ENCODE measurements around the gene CLDN4.

Gene CLDN4

DNA sequence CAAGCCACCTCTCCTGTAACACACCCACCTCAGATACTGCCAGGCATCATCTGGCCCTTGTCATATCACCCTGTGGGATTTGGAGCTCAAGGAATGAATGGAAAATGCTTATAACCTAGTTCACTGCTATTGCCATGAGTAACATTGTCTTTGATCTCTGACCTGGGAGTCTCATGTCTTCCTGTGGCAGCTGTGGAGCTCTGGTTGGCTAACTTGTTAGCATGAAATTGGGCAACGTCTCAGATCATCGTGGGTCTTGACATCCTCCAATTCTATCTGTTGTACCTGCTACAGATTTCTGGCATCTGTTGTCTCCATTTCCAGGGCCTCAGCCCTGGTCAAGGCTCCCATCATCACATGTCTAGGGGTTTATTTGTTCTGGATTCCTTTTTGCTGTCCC lies 28.0 kb downstream of the CLDN4 start:
- no peak overlapping the region for H2AFZ ChIP-seq (ENCODE audit: insufficient read depth, low read length, poor library complexity)
- H3K4me2 ChIP-seq (ENCODE audit: low read length) = no peak overlapping the region
- no peak overlapping the region for H4K12ac ChIP-seq (ENCODE audit: low read depth, low read length)

DNA sequence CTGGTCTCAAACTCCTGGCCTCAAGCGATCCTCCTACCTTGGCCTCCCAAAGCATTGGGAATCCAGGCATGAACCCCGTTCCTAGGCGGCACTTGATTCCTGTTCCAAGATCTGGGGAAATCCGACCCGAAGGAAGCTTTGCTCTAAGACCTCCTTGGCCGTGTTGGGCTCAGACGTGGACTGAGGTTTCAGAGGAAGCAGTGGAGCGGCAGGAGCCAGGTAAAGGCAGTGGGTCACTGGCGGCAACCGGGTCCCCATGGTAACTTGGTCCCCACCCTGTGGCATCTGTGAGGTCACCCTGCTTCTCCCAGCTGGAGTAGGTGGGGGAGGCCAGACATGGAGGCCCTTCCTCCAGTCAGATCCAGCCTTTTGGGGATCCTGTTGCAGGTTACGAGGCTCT lies 30.1 kb downstream of the CLDN4 start, which contains the start of gene TMEM270:
TSS of gene TMEM270 (plus strand) at position 301 of the 400 bp plus-strand sequence. CDS start at position 337, 36 bp downstream.
- Histone ChIP-seq H3K4me3 (ENCODE audit: low read depth, low read length) (no peak within 1 kb of the TSS), H3K18ac (ENCODE audit: low read length) (no peak within 1 kb of the TSS), H2BK120ac (ENCODE audit: insufficient read depth, low read length, poor library complexity) (no peak within 1 kb of the TSS), H2BK5ac (ENCODE audit: low read depth, low read length, poor library complexity) (no peak within 1 kb of the TSS), H3K9ac (ENCODE audit: low read length) (no peak within 1 kb of the TSS), H2AFZ (ENCODE audit: insufficient read depth, low read length, poor library complexity) (no peak within 1 kb of the TSS), H4K91ac (ENCODE audit: low read depth, low read length) (no peak within 1 kb of the TSS), H3K4me2 (ENCODE audit: low read length) (no peak within 1 kb of the TSS), H2AK5ac (ENCODE audit: low read length) (no peak within 1 kb of the TSS), H3K14ac (ENCODE audit: low read length) (no peak within 1 kb of the TSS), H3K27me3 (ENCODE audit: insufficient read depth, low read length) (no peaks in the 10 kb centered on the region), H3K27ac (ENCODE audit: low read depth, low read length) (no peak within 1 kb of the TSS), H3K79me1 (ENCODE audit: low read length) (no peaks in the 10 kb centered on the region), H2BK12ac (ENCODE audit: low read length) (no peak within 1 kb of the TSS), H3K4me1 (ENCODE audit: control insufficient read depth in 1 of 2, insufficient read depth in 2 of 2, low read length in 2 of 2) (no peaks in the 10 kb centered on the region), H3K36me3 (ENCODE audit: control insufficient read depth in 1 of 2, insufficient read depth in 2 of 2, low read length in 2 of 2) (no peaks in the 10 kb centered on the region), H3K79me2 (ENCODE audit: control insufficient read depth, insufficient read depth, low read length, poor library complexity) (no peaks in the 10 kb centered on the region), H3K23ac (ENCODE audit: low read length) (no peak within 1 kb of the TSS), H3K4ac (ENCODE audit: low read depth, low read length) (no peak within 1 kb of the TSS), H4K8ac (ENCODE audit: low read depth, low read length) (no peak within 1 kb of the TSS), H4K12ac (ENCODE audit: low read depth, low read length) (no peak within 1 kb of the TSS), H3K9me3 (ENCODE audit: insufficient read depth, low read depth, low read length) (peaks cover 2% of the 10 kb centered on the region)
- WGBS (ENCODE audit: extremely low coverage, insufficient coverage, insufficient read length) = no CpG with 5 or more reads among the region's 11 CpGs
- DNase-seq = no peak

More for the DNA sequence above, 28.0 kb downstream of the CLDN4 start:
- WGBS (ENCODE audit: extremely low coverage, insufficient coverage, insufficient read length) = no CpG with 5 or more reads among the region's 2 CpGs
- no peak overlapping the region for H2BK120ac ChIP-seq (ENCODE audit: insufficient read depth, low read length, poor library complexity)
- no peak overlapping the region for H4K8ac ChIP-seq (ENCODE audit: low read depth, low read length)
- no peaks in the 10 kb centered on the region for H3K79me2 ChIP-seq (ENCODE audit: control insufficient read depth, insufficient read depth, low read length, poor library complexity)
- H3K36me3 ChIP-seq (ENCODE audit: control insufficient read depth in 1 of 2, insufficient read depth in 2 of 2, low read length in 2 of 2) = no peaks in the 10 kb centered on the region
- H3K27ac ChIP-seq (ENCODE audit: low read depth, low read length) = no peak overlapping the region
- H3K4me3 ChIP-seq (ENCODE audit: low read depth, low read length) = no peak overlapping the region
- H3K14ac ChIP-seq (ENCODE audit: low read length) = no peak overlapping the region
- no peak overlapping the region for H2BK12ac ChIP-seq (ENCODE audit: low read length)
- H3K4ac ChIP-seq (ENCODE audit: low read depth, low read length) = no peak overlapping the region
- no peak overlapping the region for H3K18ac ChIP-seq (ENCODE audit: low read length)
- H4K91ac ChIP-seq (ENCODE audit: low read depth, low read length) = no peak overlapping the region
- no peak overlapping the region for H2BK5ac ChIP-seq (ENCODE audit: low read depth, low read length, poor library complexity)
- DNase-seq = no peak
- H3K4me1 ChIP-seq (ENCODE audit: control insufficient read depth in 1 of 2, insufficient read depth in 2 of 2, low read length in 2 of 2) = no peaks in the 10 kb centered on the region
- no peaks in the 10 kb centered on the region for H3K79me1 ChIP-seq (ENCODE audit: low read length)
- H3K23ac ChIP-seq (ENCODE audit: low read length) = no peak overlapping the region
- H3K27me3 ChIP-seq (ENCODE audit: insufficient read depth, low read length) = no peaks in the 10 kb centered on the region
- H2AK5ac ChIP-seq (ENCODE audit: low read length) = no peak overlapping the region
- H3K9me3 ChIP-seq (ENCODE audit: insufficient read depth, low read depth, low read length) = no peaks in the 10 kb centered on the region
- H3K9ac ChIP-seq (ENCODE audit: low read length) = no peak overlapping the region

DNA sequence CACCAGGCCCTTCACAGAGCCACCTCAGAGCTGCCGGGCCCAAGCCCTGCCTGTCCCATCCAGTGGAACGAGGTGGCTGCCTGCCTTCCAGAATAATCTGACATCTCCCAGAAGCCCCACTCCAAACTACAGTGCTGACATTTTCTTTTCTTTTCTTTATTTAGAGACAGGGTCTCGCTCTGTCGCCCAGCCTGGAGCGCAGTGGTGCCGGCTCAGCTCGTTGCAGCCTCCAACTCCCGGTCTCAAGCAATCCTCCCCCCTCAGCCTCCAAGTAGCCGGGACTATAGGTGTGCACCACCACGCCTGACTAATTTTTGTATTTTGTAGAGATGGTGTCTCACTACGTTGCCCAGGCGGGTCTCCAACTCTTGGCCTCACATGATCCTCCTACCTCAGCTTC lies 30.5 kb downstream of the CLDN4 start:
- H3K27ac ChIP-seq (ENCODE audit: low read depth, low read length) = no peak overlapping the region
- H4K8ac ChIP-seq (ENCODE audit: low read depth, low read length) = no peak overlapping the region
- no peak overlapping the region for H2BK5ac ChIP-seq (ENCODE audit: low read depth, low read length, poor library complexity)
- no peaks in the 10 kb centered on the region for H3K36me3 ChIP-seq (ENCODE audit: control insufficient read depth in 1 of 2, insufficient read depth in 2 of 2, low read length in 2 of 2)
- H2BK12ac ChIP-seq (ENCODE audit: low read length) = no peak overlapping the region
- no peak overlapping the region for H4K91ac ChIP-seq (ENCODE audit: low read depth, low read length)
- H3K23ac ChIP-seq (ENCODE audit: low read length) = no peak overlapping the region
- no peak overlapping the region for H3K9ac ChIP-seq (ENCODE audit: low read length)
- no peaks in the 10 kb centered on the region for H3K27me3 ChIP-seq (ENCODE audit: insufficient read depth, low read length)
- H3K18ac ChIP-seq (ENCODE audit: low read length) = no peak overlapping the region
- H3K4me1 ChIP-seq (ENCODE audit: control insufficient read depth in 1 of 2, insufficient read depth in 2 of 2, low read length in 2 of 2) = no peaks in the 10 kb centered on the region
- no peak overlapping the region for H2AK5ac ChIP-seq (ENCODE audit: low read length)
- H4K12ac ChIP-seq (ENCODE audit: low read depth, low read length) = no peak overlapping the region
- peaks cover 2% of the 10 kb centered on the region for H3K9me3 ChIP-seq (ENCODE audit: insufficient read depth, low read depth, low read length)
- no peak overlapping the region for H3K4ac ChIP-seq (ENCODE audit: low read depth, low read length)
- no peak overlapping the region for H2AFZ ChIP-seq (ENCODE audit: insufficient read depth, low read length, poor library complexity)
- no peaks in the 10 kb centered on the region for H3K79me2 ChIP-seq (ENCODE audit: control insufficient read depth, insufficient read depth, low read length, poor library complexity)
- H3K4me2 ChIP-seq (ENCODE audit: low read length) = no peak overlapping the region
- H3K4me3 ChIP-seq (ENCODE audit: low read depth, low read length) = no peak overlapping the region
- no peak for DNase-seq
- H3K14ac ChIP-seq (ENCODE audit: low read length) = no peak overlapping the region
- H2BK120ac ChIP-seq (ENCODE audit: insufficient read depth, low read length, poor library complexity) = no peak overlapping the region
- no peaks in the 10 kb centered on the region for H3K79me1 ChIP-seq (ENCODE audit: low read length)
- WGBS (ENCODE audit: extremely low coverage, insufficient coverage, insufficient read length) = no CpG with 5 or more reads among the region's 12 CpGs

DNA sequence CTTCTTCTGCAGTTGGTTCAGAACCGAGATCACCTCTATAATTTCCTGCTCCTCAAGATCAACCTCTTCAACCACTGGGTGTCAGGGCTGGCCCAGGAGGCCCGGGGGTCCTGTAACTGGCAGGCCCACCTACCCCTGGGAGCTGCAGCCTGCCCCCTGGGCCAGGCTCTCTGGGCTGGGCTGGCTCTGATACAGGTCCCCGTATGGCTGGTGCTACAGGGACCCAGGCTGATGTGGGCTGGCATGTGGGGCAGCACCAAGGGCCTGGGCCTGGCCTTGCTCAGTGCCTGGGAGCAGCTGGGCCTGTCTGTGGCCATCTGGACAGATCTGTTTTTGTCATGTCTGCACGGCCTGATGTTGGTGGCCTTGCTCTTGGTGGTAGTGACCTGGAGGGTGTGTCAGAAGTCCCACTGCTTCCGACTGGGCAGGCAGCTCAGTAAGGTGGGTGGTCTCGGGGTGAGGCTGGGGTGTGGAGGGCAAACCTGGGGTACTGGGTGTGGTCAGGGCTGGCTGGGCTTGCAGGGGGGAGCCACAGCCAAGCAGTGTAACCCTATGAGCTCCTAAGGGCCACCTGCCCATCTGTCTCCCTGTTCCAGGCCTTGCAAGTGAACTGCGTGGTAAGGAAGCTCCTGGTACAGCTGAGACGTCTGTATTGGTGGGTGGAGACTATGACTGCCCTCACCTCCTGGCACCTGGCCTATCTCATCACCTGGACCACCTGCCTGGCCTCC lies 34.4 kb downstream of the CLDN4 start:
- H3K27ac ChIP-seq (ENCODE audit: low read depth, low read length) = no peak overlapping the region
- H4K8ac ChIP-seq (ENCODE audit: low read depth, low read length) = no peak overlapping the region
- no peak overlapping the region for H2AK5ac ChIP-seq (ENCODE audit: low read length)
- no peak for DNase-seq
- no peaks in the 10 kb centered on the region for H3K27me3 ChIP-seq (ENCODE audit: insufficient read depth, low read length)
- no peak overlapping the region for H2AFZ ChIP-seq (ENCODE audit: insufficient read depth, low read length, poor library complexity)
- H3K4me3 ChIP-seq (ENCODE audit: low read depth, low read length) = peak overlapping the region; percentile 37
- H3K23ac ChIP-seq (ENCODE audit: low read length) = no peak overlapping the region
- no peaks in the 10 kb centered on the region for H3K36me3 ChIP-seq (ENCODE audit: control insufficient read depth in 1 of 2, insufficient read depth in 2 of 2, low read length in 2 of 2)
- H4K91ac ChIP-seq (ENCODE audit: low read depth, low read length) = no peak overlapping the region
- H3K9ac ChIP-seq (ENCODE audit: low read length) = no peak overlapping the region
- no peak overlapping the region for H2BK12ac ChIP-seq (ENCODE audit: low read length)
- H3K14ac ChIP-seq (ENCODE audit: low read length) = no peak overlapping the region
- H3K4me1 ChIP-seq (ENCODE audit: control insufficient read depth in 1 of 2, insufficient read depth in 2 of 2, low read length in 2 of 2) = no peaks in the 10 kb centered on the region
- no peak overlapping the region for H4K12ac ChIP-seq (ENCODE audit: low read depth, low read length)
- H3K79me2 ChIP-seq (ENCODE audit: control insufficient read depth, insufficient read depth, low read length, poor library complexity) = no peaks in the 10 kb centered on the region
- H2BK5ac ChIP-seq (ENCODE audit: low read depth, low read length, poor library complexity) = no peak overlapping the region
- no peak overlapping the region for H2BK120ac ChIP-seq (ENCODE audit: insufficient read depth, low read length, poor library complexity)
- H3K9me3 ChIP-seq (ENCODE audit: insufficient read depth, low read depth, low read length) = peaks cover 2% of the 10 kb centered on the region
- no peak overlapping the region for H3K4me2 ChIP-seq (ENCODE audit: low read length)
- no peak overlapping the region for H3K18ac ChIP-seq (ENCODE audit: low read length)
- WGBS (ENCODE audit: extremely low coverage, insufficient coverage, insufficient read length) = no CpG with 5 or more reads among the region's 8 CpGs
- no peaks in the 10 kb centered on the region for H3K79me1 ChIP-seq (ENCODE audit: low read length)
- H3K4ac ChIP-seq (ENCODE audit: low read depth, low read length) = no peak overlapping the region
